ENCODE results near the gene ZNF831.

DNA sequence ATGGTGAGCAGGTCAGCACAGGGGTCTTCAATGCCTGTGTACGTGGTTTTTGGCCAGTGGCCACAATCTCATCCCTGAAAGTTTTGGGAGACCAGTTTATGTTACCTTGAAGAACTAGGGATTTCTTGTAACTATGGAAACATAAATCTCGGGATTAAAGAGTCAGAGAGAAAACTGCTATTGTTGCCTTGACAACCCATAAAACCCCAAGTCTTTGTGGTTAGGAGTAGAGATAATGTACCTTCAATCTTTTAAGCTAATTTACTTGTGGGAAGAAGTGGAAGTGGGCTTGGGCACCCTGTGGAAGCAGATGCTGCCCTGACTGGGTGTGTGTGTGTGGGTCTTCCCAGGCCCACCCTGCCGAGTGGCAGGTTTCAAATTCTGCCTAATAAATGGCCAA, 46.1 kb upstream of the ZNF831 start:
- TF ChIP-seq CTCF (IDR thresholded peaks at IDR 0.05): no peak
- no peak for TF ChIP-seq POLR2A (IDR thresholded peaks at IDR 0.05)
- TF ChIP-seq EP300 (IDR thresholded peaks at IDR 0.05): no peak

Data from tibial nerve (tissue), 4 donors.